ENCODE data around the gene ELOVL1.

Gene ELOVL1

GRCh38 chr1:43410571-43410970 lies 42.8 kb upstream of the ELOVL1 start:
- Histone ChIP-seq H3K4me3 (replicated peaks; ENCODE audit: insufficient read depth, low read length) (no peak overlapping the region), H3K27ac (replicated peaks) (no peak overlapping the region), H3K27me3 (ENCODE audit: insufficient read depth, poor library complexity, severe bottlenecking) (no peaks in the 10 kb centered on the region)
- no peak for TF ChIP-seq CTCF (IDR thresholded peaks at IDR 0.05; ENCODE audit: insufficient read depth, low read length)
- no peak for TF ChIP-seq POLR2AphosphoS5 (IDR thresholded peaks at IDR 0.05; ENCODE audit: low read depth)
- no peak for TF ChIP-seq SPI1 (IDR thresholded peaks at IDR 0.05; ENCODE audit: borderline replicate concordance, low read depth)
- no peak for TF ChIP-seq REST (IDR thresholded peaks at IDR 0.05; ENCODE audit: insufficient replicate concordance, low read depth)
- TF ChIP-seq GABPA (IDR thresholded peaks at IDR 0.05; ENCODE audit: low read depth): no peak
- no peak for DNase-seq (ENCODE audit: low read depth in 1 of 2, low spot score in 1 of 2)

- Histone ChIP-seq H3K27ac (replicated peaks) (no peak overlapping the region), H3K27me3 (ENCODE audit: insufficient read depth, poor library complexity, severe bottlenecking) (no peaks in the 10 kb centered on the region), H3K4me3 (replicated peaks; ENCODE audit: insufficient read depth, low read length) (no peak overlapping the region)
- TF ChIP-seq GABPA (IDR thresholded peaks at IDR 0.05; ENCODE audit: low read depth) (no peak), SPI1 (IDR thresholded peaks at IDR 0.05; ENCODE audit: borderline replicate concordance, low read depth) (no peak), CTCF (IDR thresholded peaks at IDR 0.05; ENCODE audit: insufficient read depth, low read length) (no peak), POLR2AphosphoS5 (IDR thresholded peaks at IDR 0.05; ENCODE audit: low read depth) (no peak), REST (IDR thresholded peaks at IDR 0.05; ENCODE audit: insufficient replicate concordance, low read depth) (no peak)
- no peak for DNase-seq (ENCODE audit: low read depth in 1 of 2, low spot score in 1 of 2)
Measured at GRCh38 chr1:43405876-43406234, 38.0 kb upstream of the ELOVL1 start.

- Histone ChIP-seq H3K27ac (replicated peaks) (no peak overlapping the region), H3K4me3 (replicated peaks; ENCODE audit: insufficient read depth, low read length) (no peak overlapping the region), H3K27me3 (ENCODE audit: insufficient read depth, poor library complexity, severe bottlenecking) (no peaks in the 10 kb centered on the region)
- TF ChIP-seq REST (IDR thresholded peaks at IDR 0.05; ENCODE audit: insufficient replicate concordance, low read depth): no peak
- TF ChIP-seq SPI1 (IDR thresholded peaks at IDR 0.05; ENCODE audit: borderline replicate concordance, low read depth): no peak
- TF ChIP-seq CTCF (IDR thresholded peaks at IDR 0.05; ENCODE audit: insufficient read depth, low read length): no peak
- no peak for TF ChIP-seq GABPA (IDR thresholded peaks at IDR 0.05; ENCODE audit: low read depth)
- DNase-seq (ENCODE audit: low read depth in 1 of 2, low spot score in 1 of 2): no peak
Measured at GRCh38 chr1:43405219-43405875, 37.5 kb upstream of the ELOVL1 start.
